IPS DF 4.7 (cell line): Measurements from ENCODE around the gene SLC40A1.
"Not testable (repeated sequence)": the region's sequence is repeated elsewhere in the genome, so short reads cannot be mapped to it uniquely, and the experiment has no call there.

Experiments used
- DNase-seq: peaks from one replicate; pipeline ENCODE4 v3.0.0-alpha.2; 2013; ENCODE audit warnings: low spot score; ENCODE audit errors: extremely low read depth

Gene SLC40A1

GRCh38 chr2:189580658-189581353 is at the start of gene SLC40A1:
TSS of gene SLC40A1 (minus strand) at chr2:189580786. CDS start at chr2:189580460, 326 bp downstream.
- no peak for DNase-seq

DNA sequence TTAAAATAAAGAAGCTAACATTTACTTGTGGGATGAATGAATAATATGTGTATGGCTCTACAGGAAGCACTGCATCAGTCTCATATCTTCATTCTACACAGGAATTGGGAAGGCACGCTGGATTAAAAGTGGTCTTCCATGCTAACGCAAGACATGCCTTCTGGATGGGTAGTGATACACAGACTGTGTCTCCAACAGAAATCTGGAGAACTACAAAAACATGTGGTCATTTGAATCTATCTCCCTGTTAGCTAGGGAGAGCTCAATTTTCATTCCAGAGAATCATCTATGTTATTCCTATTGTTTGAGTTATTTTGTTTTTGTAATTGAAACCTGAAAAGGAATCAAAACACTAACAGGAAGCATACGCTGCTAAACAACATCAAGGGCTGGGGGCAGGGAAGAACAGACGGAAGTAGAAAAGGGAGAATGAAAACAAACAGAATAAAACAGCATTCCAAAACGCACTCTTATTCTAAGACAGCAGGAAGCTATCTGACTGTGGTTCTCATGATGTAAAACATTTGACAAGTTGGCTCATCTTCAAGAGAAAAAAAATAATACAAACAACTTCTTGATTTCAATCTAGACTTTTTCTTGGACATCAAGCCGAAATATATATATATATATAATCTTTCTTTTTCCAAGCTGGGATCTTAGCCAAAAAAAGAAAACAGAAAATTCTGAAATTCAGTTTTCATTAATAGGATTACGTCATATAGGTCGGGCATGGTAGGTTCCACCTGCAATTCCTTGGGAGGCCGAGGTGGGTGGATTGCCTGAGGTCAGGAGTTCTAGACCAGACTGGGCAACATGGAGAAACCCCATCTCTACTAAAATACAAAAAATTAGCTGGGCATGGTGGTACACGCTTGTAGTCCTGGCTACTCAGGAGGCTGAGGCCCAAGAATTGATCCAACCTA is 49.2 kb upstream of the SLC40A1 start:
- DNase-seq: no peak

- no peak for DNase-seq
Observed at GRCh38 chr2:189628817-189629530, 48.4 kb upstream of the SLC40A1 start.

- DNase-seq: no peak
Observed at GRCh38 chr2:189627789-189628188, 47.2 kb upstream of the SLC40A1 start.

DNA sequence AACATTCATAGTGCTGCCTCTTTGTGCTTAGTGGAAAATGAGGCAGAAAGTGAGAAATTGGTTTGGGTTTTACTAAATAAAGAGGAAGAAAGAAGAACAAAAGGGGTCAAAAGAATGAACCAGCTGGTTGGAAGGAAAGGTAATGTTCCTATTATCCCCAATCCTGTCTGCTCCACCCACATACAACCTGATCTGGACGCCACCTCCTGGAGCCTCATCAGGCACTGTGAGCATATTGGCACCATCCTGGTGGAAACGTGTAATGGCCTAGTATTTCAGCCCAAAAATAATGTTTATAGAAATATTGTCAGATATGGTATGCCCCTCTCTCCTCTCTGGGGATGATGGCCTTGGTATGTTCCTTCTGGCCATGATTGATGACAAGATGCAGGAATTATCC is 45.0 kb upstream of the SLC40A1 start:
- no peak for DNase-seq

DNA sequence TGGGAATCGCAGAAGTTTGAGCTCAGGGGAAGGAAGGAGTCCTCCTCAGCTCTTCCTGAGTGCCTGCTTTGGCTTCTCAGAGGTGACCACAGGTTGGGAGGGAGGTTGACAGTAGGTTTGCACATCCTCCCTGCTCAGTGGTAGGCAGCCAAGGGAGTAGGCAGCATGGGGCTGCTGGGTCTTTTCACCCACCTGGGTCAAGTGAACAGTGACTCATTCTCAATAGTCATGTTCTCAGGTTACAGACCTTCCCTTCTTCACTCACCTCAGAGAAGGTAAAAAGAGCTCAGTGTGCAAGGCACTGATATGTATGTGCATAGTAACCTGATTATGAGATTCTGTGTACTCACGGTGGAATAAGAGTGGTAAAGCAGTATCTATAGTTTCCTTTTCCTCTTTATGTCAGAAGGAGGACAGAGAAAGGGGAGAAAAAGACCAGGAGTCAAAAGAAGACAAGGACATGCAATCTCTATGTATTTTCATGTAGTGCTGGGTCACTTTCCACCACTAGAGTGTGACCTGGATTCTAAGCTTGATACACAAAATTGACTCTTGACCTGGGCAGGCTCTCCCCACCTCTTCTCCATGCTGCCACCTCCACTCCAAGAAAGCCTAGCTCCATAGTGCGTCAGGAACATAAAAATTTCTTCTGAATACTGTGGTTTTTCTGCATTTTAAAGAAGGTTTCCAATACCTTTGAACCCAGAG is 44.2 kb upstream of the SLC40A1 start:
- no peak for DNase-seq

- no peak for DNase-seq
Observed at GRCh38 chr2:189623049-189623448, 42.5 kb upstream of the SLC40A1 start.

DNA sequence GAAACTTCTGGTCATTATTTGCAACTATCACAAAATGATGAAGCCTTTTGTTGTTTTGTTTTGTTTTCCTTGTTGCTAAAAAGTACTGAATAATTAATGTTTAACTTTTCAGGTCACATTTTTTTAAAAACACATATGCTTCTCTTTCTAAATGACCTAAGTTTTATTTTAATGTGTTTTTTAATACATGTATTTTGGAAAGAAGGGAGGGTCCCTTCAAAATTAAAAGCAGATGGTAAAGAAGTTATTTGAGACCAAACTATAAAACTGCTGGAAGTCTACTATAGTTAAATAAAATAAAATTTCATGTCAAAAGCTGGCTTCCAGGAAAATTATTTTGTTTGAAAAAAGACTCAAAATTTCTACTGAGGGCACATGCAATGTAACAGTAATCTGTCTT is 41.2 kb upstream of the SLC40A1 start:
- no peak for DNase-seq

DNA sequence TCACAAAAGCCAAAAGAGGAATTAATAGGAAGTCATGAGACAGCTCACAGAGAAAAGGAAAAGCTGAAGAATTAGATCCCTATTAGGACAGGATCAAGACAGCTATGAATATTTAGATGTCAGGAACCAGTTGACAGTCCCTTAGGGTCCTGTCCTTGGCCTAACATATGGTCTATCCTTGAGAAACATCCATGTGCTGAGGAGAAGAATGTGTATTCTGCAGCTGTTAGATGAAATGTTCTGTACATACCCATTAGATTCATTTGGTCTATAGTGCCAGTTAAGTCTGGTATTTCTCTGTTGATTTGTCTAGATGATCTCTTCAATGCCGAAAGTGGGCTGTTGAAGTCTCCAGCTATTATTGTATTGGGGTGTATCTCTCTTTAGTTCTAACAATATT is 37.6 kb upstream of the SLC40A1 start:
- DNase-seq: no peak

GRCh38 chr2:189614585-189614984 is 34.0 kb upstream of the SLC40A1 start:
- DNase-seq: no peak

DNA sequence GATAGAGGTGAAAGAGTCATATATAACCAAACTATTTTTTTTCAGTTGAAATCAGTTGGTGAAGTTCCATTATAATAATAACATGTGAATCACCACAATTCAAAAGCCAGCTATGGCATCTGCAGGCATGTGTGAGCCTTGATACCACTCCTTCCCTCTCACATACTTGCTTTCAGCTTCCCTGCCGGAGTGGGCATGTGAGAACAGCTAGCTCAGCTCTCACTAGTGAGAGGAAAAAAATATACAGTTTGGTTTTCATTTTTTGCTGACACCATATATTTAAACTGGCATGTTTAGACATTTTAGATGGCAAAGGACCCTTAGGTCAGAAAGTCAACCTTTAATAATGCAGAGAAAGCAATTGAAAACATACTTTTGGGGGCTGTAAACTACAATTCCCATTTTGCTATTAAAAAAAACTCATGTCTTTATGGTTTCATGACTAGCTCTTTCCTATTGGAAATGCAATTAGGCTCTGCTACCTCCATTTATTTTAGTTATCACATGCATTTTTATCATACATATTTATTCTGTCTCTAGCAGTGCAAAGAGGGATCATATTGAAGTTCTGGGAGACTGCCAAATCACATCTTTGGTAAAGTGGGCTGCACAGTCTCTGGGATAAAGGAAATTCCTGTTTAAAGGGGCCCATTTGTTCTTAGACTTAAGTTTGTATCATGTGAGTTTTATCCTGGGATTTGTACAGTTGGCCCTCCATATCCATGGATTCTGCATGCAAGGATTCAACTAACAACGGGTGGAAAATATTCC is 33.2 kb upstream of the SLC40A1 start:
- no peak for DNase-seq

- DNase-seq: no peak
Observed at GRCh38 chr2:189613077-189613636, 32.6 kb upstream of the SLC40A1 start.

DNA sequence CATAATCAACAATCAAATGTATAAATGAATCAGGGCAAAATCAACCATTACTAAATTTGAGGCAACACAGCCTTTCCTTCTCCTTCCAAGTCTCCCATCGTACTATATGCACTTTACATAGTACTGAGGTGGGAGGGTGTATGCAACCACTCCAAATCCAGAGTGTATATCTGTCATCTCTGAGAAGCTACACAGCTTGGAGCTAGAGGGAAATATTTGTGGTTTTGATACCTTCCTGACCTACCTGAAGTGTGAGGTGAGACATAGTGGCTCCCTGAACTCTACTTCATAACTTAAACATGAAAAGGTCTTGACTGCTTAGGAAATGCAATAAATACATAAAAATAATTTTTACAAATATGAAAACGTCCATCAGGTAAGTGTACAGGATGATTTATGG is 30.1 kb upstream of the SLC40A1 start:
- no peak for DNase-seq

GRCh38 chr2:189609853-189610252 is 29.3 kb upstream of the SLC40A1 start:
- DNase-seq: no peak

- no peak for DNase-seq
Observed at GRCh38 chr2:189609423-189609816, 28.8 kb upstream of the SLC40A1 start.

DNA sequence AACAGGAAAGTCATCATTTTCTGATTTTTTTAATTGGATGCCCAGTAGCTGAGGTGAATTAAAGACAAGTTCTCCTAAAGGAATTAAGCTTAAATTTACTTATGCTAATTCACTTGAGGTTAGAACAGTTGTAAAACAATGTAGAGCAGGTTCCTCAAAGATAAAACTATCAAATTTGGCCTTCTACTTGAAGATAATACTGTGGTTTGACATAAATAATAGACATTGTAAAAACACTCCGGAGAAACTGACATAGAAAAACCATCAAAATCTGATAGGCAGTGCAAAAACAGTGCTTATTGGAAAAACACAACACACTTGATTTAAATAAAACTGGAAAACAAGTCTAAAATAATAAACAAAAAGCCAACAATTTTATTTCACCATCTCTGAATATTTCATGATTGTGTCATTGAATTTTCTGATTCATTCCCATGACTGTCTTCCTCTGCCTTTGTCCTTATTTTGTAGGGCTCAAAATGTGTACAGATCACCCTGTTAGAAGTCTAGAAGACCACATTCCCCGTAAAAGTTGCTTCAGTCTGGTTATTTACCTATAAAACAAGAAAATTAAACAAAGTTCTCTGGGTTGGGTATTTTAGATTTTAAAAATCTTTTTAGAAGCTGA is 28.3 kb upstream of the SLC40A1 start:
- no peak for DNase-seq

DNA sequence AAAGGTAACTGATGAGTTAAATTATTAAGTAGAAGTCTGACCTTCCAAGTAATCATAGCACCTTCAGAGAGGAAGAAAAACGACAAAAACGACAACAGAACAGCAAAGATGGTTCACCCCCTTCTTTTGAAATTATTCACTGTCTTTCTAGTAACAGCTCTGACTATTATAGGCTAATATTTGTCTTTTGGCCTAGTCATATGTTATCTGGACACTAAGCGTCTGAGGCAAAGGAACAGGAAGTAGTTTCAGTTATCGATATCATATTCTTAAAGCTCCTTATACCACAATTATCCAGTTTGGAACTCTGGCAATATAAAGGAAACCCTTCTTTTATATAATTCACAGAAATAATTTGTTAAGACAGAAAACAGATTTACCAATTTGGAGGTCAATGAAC is 27.6 kb upstream of the SLC40A1 start:
- DNase-seq: no peak

DNA sequence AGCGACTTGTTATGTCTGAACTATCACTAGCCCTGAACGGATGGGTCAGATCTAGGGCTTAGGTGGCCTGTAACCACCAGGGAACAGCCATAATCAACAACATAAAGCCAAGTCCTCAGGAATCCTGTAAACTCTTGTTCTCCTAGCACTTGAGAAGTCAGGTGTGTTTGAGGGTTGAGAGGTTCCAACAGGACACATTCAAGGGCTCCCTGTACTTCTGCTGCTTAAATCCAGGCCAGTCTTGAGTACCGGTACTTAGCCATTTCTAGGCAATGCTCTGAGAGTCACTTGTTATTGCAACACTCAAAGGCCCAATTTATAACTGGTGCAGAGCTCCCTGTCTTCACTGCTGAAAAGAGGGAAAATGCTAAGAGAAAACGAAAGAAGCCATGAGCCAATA is 21.6 kb upstream of the SLC40A1 start:
- DNase-seq: no peak

GRCh38 chr2:189601652-189602051 is 21.1 kb upstream of the SLC40A1 start:
- not testable (repeated sequence) for DNase-seq

GRCh38 chr2:189601043-189601442 is 20.5 kb upstream of the SLC40A1 start:
- no peak for DNase-seq
